ENCODE data around the gene HCN1. TPM values are rescaled to one million over a fixed set of nuclear protein-coding genes. Genes with fewer than 3 reads are reported as not detected.

HCN1 gene
- polyA plus RNA-seq, 3 donors: not detected

GRCh38 chr5:45261125-45261524 is 435.1 kb downstream of the HCN1 start:
- Histone ChIP-seq H3K79me2 (ENCODE audit: insufficient read depth, low read length) (no peaks in the 10 kb centered on the region), H2AFZ (ENCODE audit: insufficient read depth, low read depth, low read length, poor library complexity, severe bottlenecking) (no peak overlapping the region), H3K4me1 (ENCODE audit: control insufficient read depth in 1 of 2, insufficient read depth in 2 of 2, low read length in 2 of 2) (no peaks in the 10 kb centered on the region), H3K27me3 (ENCODE audit: control insufficient read depth in 2 of 2, insufficient read depth in 2 of 2, low read length in 2 of 2) (no peaks in the 10 kb centered on the region), H3K9me3 (replicated peaks in 1 of 2; ENCODE audit: control insufficient read depth in 1 of 2, insufficient read depth in 1 of 2, low read length in 2 of 2) (peaks cover 22 to 25% of the 10 kb centered on the region in 2 donors), H3K9ac (ENCODE audit: insufficient read depth, low read length, poor library complexity, severe bottlenecking) (no peak overlapping the region), H3K4me2 (replicated peaks; ENCODE audit: extremely low read depth, low read length, poor library complexity, severe bottlenecking) (no peak overlapping the region), H3K4me3 (replicated peaks in 1 of 3; ENCODE audit: low read depth in 2 of 3, low read length in 3 of 3) (no peak overlapping the region), H3K27ac (ENCODE audit: low read depth in 1 of 2, low read length in 2 of 2) (no peak overlapping the region), H4K20me1 (ENCODE audit: insufficient read depth, low read length) (no peaks in the 10 kb centered on the region), H3K36me3 (replicated peaks in 1 of 2; ENCODE audit: control insufficient read depth in 1 of 2, insufficient read depth in 2 of 2, low read length in 2 of 2) (no peaks in the 10 kb centered on the region)
- peaks cover 0 to 2% (median 0%) of the 10 kb centered on the region in 3 donors for H3K27me3 Mint-ChIP-seq (ENCODE audit: low read depth in 3 of 3)
- no peak for TF ChIP-seq CTCF (IDR thresholded peaks at IDR 0.05)
- intact Hi-C loops (cut with micrococcal nuclease): no loop called here
- no peak overlapping the region for H3K27ac Mint-ChIP-seq
- no peaks in the 10 kb centered on the region for H3K4me1 Mint-ChIP-seq
- H3K9me3 Mint-ChIP-seq: peaks cover 8 to 19% (median 12%) of the 10 kb centered on the region in 7 donors
- H3K36me3 Mint-ChIP-seq: no peaks in the 10 kb centered on the region
- no peak for DNase-seq
- no CpG with 5 or more reads among the region's 4 CpGs for WGBS (ENCODE audit: insufficient coverage)
- no peak overlapping the region for H3K4me3 Mint-ChIP-seq

DNA sequence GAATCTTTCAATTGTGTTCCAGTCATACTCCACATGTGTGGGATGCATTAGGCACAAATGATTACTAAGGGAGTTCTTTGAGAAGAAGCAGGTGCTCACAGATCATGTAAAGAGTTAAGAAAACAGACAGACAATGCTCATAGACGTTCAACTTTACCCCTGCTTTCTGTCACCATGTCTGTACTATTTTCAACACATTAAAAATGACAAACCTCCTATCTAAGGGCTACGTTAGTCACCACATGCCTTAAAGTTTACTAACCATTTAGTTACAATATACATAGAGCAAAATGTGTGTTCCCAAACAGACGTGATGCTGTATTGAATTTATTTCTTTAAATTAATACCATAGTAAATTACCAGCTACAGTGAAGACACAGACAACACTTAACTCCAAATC is 435.9 kb downstream of the HCN1 start:
- no peak for TF ChIP-seq CTCF (IDR thresholded peaks at IDR 0.05)
- no peaks in the 10 kb centered on the region for H3K36me3 ChIP-seq (replicated peaks in 1 of 2; ENCODE audit: control insufficient read depth in 1 of 2, insufficient read depth in 2 of 2, low read length in 2 of 2)
- H2AFZ ChIP-seq (ENCODE audit: insufficient read depth, low read depth, low read length, poor library complexity, severe bottlenecking): no peak overlapping the region
- no peaks in the 10 kb centered on the region for H4K20me1 ChIP-seq (ENCODE audit: insufficient read depth, low read length)
- H3K27ac ChIP-seq (ENCODE audit: low read depth in 1 of 2, low read length in 2 of 2): no peak overlapping the region
- Mint-ChIP-seq H3K27me3 (ENCODE audit: low read depth in 3 of 3) (peaks cover 0 to 2% (median 0%) of the 10 kb centered on the region in 3 donors), H3K4me1 (no peaks in the 10 kb centered on the region), H3K9me3 (peaks cover 7 to 19% (median 12%) of the 10 kb centered on the region in 7 donors), H3K4me3 (no peak overlapping the region), H3K36me3 (no peaks in the 10 kb centered on the region), H3K27ac (no peak overlapping the region)
- WGBS (ENCODE audit: insufficient coverage): 57% methylated on average over 1 of the region's 3 CpGs
- H3K4me3 ChIP-seq (replicated peaks in 1 of 3; ENCODE audit: low read depth in 2 of 3, low read length in 3 of 3): no peak overlapping the region
- peaks cover 21 to 26% of the 10 kb centered on the region in 2 donors for H3K9me3 ChIP-seq (replicated peaks in 1 of 2; ENCODE audit: control insufficient read depth in 1 of 2, insufficient read depth in 1 of 2, low read length in 2 of 2)
- H3K4me2 ChIP-seq (replicated peaks; ENCODE audit: extremely low read depth, low read length, poor library complexity, severe bottlenecking): no peak overlapping the region
- H3K4me1 ChIP-seq (ENCODE audit: control insufficient read depth in 1 of 2, insufficient read depth in 2 of 2, low read length in 2 of 2): no peaks in the 10 kb centered on the region
- no peaks in the 10 kb centered on the region for H3K79me2 ChIP-seq (ENCODE audit: insufficient read depth, low read length)
- intact Hi-C loops (cut with micrococcal nuclease): no loop called here
- H3K27me3 ChIP-seq (ENCODE audit: control insufficient read depth in 2 of 2, insufficient read depth in 2 of 2, low read length in 2 of 2): no peaks in the 10 kb centered on the region
- H3K9ac ChIP-seq (ENCODE audit: insufficient read depth, low read length, poor library complexity, severe bottlenecking): no peak overlapping the region
- no peak for DNase-seq
